Activated naive CD4-positive, alpha-beta T cell treated with anti-CD3 and anti-CD28 coated beads, Interleukin-2, amount 10 ng/mL, durations not matched to agents 7 days and 5 days (primary cell): ENCODE results near the gene LATS1.
A peak's percentile ranks its signal among the peaks of the same experiment; 100 is the strongest.
"Not testable (repeated sequence)": the region's sequence is repeated elsewhere in the genome, so short reads cannot be mapped to it uniquely, and the experiment has no call there.

Experiments
- CTCF ChIA-PET: fragments of 350-600 bp; sonication (Branson Sonifier 250); formaldehyde crosslinking; loops from one replicate; lab custom pipeline; 2021; ENCODE audit warnings: antibody characterized with exemption; lab: Charles Lee
- DNase-seq: peaks from one replicate; pipeline ENCODE4 v3.0.0-alpha.2; 2020
- H3K27ac Mint-ChIP-seq: one replicate; pipeline ENCODE4 v1.8.0; 2021; ENCODE audit warnings: mild to moderate bottlenecking, moderate library complexity, mixed read lengths
- H3K27me3 Mint-ChIP-seq: one replicate; pipeline ENCODE4 v1.8.0; 2021; ENCODE audit warnings: mild to moderate bottlenecking, mixed read lengths
- H3K36me3 Mint-ChIP-seq: one replicate; pipeline ENCODE4 v1.8.0; 2021; ENCODE audit warnings: mixed read lengths
- H3K4me1 Mint-ChIP-seq: one replicate; pipeline ENCODE4 v1.8.0; 2021; ENCODE audit warnings: mixed read lengths
- H3K4me3 Mint-ChIP-seq: one replicate; pipeline ENCODE4 v1.8.0; 2021; ENCODE audit warnings: mild to moderate bottlenecking, moderate library complexity, mixed read lengths
- H3K9me3 Mint-ChIP-seq: one replicate; pipeline ENCODE4 v1.8.0; 2021; ENCODE audit warnings: mixed read lengths

LATS1 gene

DNA sequence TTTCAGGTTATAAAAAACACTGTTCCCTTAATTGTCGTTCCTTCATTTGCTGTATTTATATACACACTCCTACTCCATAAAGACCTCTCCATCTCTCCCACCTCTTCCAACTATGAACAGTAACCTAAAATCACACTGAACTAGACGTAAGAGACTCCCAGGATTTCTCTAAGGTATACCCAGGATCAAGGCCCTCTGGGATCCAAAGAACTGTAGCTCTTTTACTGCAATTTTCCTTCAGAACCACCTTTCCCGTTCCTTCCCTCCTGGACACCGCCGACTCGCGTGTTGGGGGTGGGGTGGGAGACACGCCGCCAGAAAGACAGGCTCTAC, 680 bp downstream of the LATS1 start:
- H3K27me3 Mint-ChIP-seq = peaks cover 4% of the 10 kb centered on the region
- peak overlapping the region; percentile 91 for H3K4me3 Mint-ChIP-seq
- peaks cover 24% of the 10 kb centered on the region for H3K36me3 Mint-ChIP-seq
- H3K4me1 Mint-ChIP-seq = peaks cover 41% of the 10 kb centered on the region
- no peaks in the 10 kb centered on the region for H3K9me3 Mint-ChIP-seq
- CTCF ChIA-PET = interaction anchor here (1.2 to 2.2 kb wide), 3 partner anchors 22 to 152 kb away, joined by 3 to 5 read pairs (median 5); partner anchors contain the start of gene GINM1
- no peak for DNase-seq
- H3K27ac Mint-ChIP-seq = peak overlapping the region; percentile 99

DNA sequence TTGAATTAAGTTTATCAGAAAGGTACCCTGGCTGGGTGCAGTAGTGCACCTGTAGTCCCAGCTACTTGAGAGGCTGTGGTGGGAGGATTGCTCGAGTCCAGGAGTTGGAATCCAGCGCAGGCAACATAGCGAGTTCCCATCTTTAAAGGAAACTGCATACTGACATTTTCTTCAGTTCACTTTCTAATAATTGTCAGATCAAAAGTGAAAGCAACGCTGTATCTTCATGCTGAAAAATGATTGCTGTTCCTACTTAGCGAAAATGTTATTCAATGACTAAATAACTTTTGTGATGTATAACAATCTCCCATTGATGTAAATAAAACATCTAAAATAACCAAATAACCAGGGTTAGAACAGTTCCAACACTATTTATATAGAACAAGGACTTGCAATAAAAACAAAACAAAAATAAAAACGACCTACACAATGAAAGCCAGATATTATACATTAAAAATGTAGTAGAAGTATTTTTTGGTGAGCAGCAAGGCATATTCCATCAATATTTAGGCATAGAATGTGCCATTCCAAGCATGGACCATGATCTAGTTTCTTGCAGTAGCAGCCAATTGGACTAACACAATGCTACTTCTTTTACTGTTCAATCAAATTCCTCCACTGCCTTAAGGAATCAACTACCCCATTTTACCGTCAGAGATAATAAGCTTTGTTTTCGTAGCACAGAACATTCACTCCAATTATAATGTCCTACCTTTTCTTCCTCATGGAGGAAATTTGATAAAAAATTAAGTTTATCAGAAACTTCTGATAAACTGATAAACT, 1.5 kb downstream of the LATS1 start:
- CTCF ChIA-PET = interaction anchor here (0.7 to 1.9 kb wide), 3 partner anchors 21 to 699 kb away, joined by 3 to 5 read pairs (median 4); no protein-coding TSS in a partner anchor
- peaks cover 45% of the 10 kb centered on the region for H3K4me1 Mint-ChIP-seq

GRCh38 chr6:149714442-149714841, 3.5 kb downstream of the LATS1 start:
- Mint-ChIP-seq H3K4me1 (peaks cover 55% of the 10 kb centered on the region), H3K27ac (no peak overlapping the region), H3K27me3 (peaks cover 4% of the 10 kb centered on the region), H3K9me3 (no peaks in the 10 kb centered on the region), H3K4me3 (no peak overlapping the region), H3K36me3 (peaks cover 29% of the 10 kb centered on the region)
- DNase-seq = no peak
- CTCF ChIA-PET = interaction anchor here (1.0 kb wide), 1 partner anchor 153 kb away, joined by 3 read pairs; no protein-coding TSS in a partner anchor

More for the DNA sequence above, 1.5 kb downstream of the LATS1 start:
- peak overlapping the region; percentile 99 for H3K27ac Mint-ChIP-seq
- peaks cover 4% of the 10 kb centered on the region for H3K27me3 Mint-ChIP-seq
- H3K4me3 Mint-ChIP-seq = peak overlapping the region; percentile 91
- peaks cover 26% of the 10 kb centered on the region for H3K36me3 Mint-ChIP-seq
- peak; percentile 28 for DNase-seq
- H3K9me3 Mint-ChIP-seq = no peaks in the 10 kb centered on the region

DNA sequence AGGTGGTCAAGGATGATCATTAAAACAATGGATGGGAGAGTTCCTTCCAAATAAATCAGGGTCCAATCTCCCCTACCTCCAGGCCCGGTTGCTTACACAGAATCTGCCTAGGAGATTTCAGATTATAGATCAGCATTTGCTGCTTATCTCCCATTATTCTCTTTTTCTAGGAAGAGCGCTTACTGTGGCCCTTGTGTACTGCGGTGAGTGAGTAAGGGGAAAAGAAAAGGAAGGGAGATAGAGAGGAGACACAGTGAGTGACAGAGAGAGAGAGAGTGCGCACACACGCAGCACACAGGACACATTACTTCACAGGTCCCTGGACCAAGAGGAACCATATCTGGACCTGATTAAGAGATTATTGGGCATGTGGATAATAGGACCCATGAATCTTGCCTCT, 6.2 kb downstream of the LATS1 start:
- no peaks in the 10 kb centered on the region for H3K9me3 Mint-ChIP-seq
- H3K27me3 Mint-ChIP-seq = no peaks in the 10 kb centered on the region
- DNase-seq = no peak
- peaks cover 52% of the 10 kb centered on the region for H3K4me1 Mint-ChIP-seq
- H3K27ac Mint-ChIP-seq = no peak overlapping the region
- CTCF ChIA-PET = no interaction called here
- peaks cover 23% of the 10 kb centered on the region for H3K36me3 Mint-ChIP-seq
- H3K4me3 Mint-ChIP-seq = no peak overlapping the region

- Mint-ChIP-seq H3K27me3 (no peaks in the 10 kb centered on the region), H3K27ac (no peak overlapping the region), H3K4me1 (peaks cover 27% of the 10 kb centered on the region), H3K4me3 (no peak overlapping the region), H3K9me3 (no peaks in the 10 kb centered on the region), H3K36me3 (peaks cover 17% of the 10 kb centered on the region)
- CTCF ChIA-PET = interaction anchor here (0.6 kb wide), 1 partner anchor 38 kb away, joined by 3 read pairs; no protein-coding TSS in a partner anchor
- no peak for DNase-seq
Observed at GRCh38 chr6:149701714-149702113, 16.2 kb downstream of the LATS1 start.

DNA sequence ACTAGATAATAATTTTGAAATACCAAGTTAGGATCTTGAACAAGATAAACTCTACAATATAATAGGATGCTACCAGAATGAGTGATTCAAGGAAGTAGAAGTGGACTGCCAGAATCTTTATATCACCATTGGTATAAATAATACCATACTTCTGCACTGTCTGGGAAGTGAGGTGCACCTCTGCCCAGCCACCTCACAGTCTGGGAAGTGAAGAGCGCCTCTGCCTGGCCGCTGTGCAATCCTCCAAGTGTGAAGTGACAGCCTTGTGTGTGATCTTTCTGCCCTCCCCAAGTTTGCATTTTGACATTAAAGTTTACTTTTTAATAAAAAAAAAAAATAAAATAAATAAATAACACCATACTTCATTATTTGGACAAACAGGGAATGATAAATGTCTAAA, 18.8 kb downstream of the LATS1 start:
- Mint-ChIP-seq H3K27ac (no peak overlapping the region), H3K4me3 (no peak overlapping the region), H3K36me3 (peaks cover 19% of the 10 kb centered on the region), H3K4me1 (peaks cover 19% of the 10 kb centered on the region), H3K27me3 (no peaks in the 10 kb centered on the region), H3K9me3 (no peaks in the 10 kb centered on the region)
- CTCF ChIA-PET = no interaction called here
- DNase-seq = no peak

- Mint-ChIP-seq H3K4me3 (no peak overlapping the region), H3K9me3 (no peaks in the 10 kb centered on the region), H3K36me3 (peaks cover 22% of the 10 kb centered on the region), H3K27ac (no peak overlapping the region), H3K27me3 (no peaks in the 10 kb centered on the region), H3K4me1 (peaks cover 17% of the 10 kb centered on the region)
- CTCF ChIA-PET = no interaction called here
- no peak for DNase-seq
Observed at GRCh38 chr6:149698175-149698574, 19.7 kb downstream of the LATS1 start.

GRCh38 chr6:149696901-149697300, 21.0 kb downstream of the LATS1 start:
- CTCF ChIA-PET = no interaction called here
- Mint-ChIP-seq H3K9me3 (no peaks in the 10 kb centered on the region), H3K36me3 (peaks cover 28% of the 10 kb centered on the region), H3K4me3 (no peak overlapping the region), H3K27me3 (no peaks in the 10 kb centered on the region), H3K27ac (peak overlapping the region; percentile 37), H3K4me1 (peaks cover 17% of the 10 kb centered on the region)
- DNase-seq = no peak

- CTCF ChIA-PET = interaction anchor here (1.1 to 1.2 kb wide), 2 partner anchors 10 to 22 kb away, joined by 4 to 5 read pairs; no protein-coding TSS in a partner anchor
- peak overlapping the region; percentile 19 for H3K27ac Mint-ChIP-seq
- DNase-seq = no peak
- H3K9me3 Mint-ChIP-seq = no peaks in the 10 kb centered on the region
- H3K36me3 Mint-ChIP-seq = peaks cover 36% of the 10 kb centered on the region
- no peaks in the 10 kb centered on the region for H3K27me3 Mint-ChIP-seq
- H3K4me1 Mint-ChIP-seq = peaks cover 15% of the 10 kb centered on the region
- H3K4me3 Mint-ChIP-seq = no peak overlapping the region
Observed at GRCh38 chr6:149694921-149695320, 23.0 kb downstream of the LATS1 start.

GRCh38 chr6:149691201-149691600, 26.7 kb downstream of the LATS1 start:
- no peak overlapping the region for H3K4me3 Mint-ChIP-seq
- no peaks in the 10 kb centered on the region for H3K9me3 Mint-ChIP-seq
- H3K27me3 Mint-ChIP-seq = no peaks in the 10 kb centered on the region
- H3K36me3 Mint-ChIP-seq = peaks cover 44% of the 10 kb centered on the region
- H3K27ac Mint-ChIP-seq = no peak overlapping the region
- CTCF ChIA-PET = no interaction called here
- peaks cover 19% of the 10 kb centered on the region for H3K4me1 Mint-ChIP-seq
- DNase-seq = no peak

GRCh38 chr6:149686230-149686629, 31.7 kb downstream of the LATS1 start:
- DNase-seq = no peak
- Mint-ChIP-seq H3K4me1 (peaks cover 21% of the 10 kb centered on the region), H3K36me3 (peaks cover 40% of the 10 kb centered on the region), H3K9me3 (no peaks in the 10 kb centered on the region), H3K4me3 (no peak overlapping the region), H3K27ac (peak overlapping the region; percentile 0), H3K27me3 (no peaks in the 10 kb centered on the region)
- CTCF ChIA-PET = interaction anchor here (1.7 kb wide), 1 partner anchor 37 kb away, joined by 4 read pairs; no protein-coding TSS in a partner anchor

DNA sequence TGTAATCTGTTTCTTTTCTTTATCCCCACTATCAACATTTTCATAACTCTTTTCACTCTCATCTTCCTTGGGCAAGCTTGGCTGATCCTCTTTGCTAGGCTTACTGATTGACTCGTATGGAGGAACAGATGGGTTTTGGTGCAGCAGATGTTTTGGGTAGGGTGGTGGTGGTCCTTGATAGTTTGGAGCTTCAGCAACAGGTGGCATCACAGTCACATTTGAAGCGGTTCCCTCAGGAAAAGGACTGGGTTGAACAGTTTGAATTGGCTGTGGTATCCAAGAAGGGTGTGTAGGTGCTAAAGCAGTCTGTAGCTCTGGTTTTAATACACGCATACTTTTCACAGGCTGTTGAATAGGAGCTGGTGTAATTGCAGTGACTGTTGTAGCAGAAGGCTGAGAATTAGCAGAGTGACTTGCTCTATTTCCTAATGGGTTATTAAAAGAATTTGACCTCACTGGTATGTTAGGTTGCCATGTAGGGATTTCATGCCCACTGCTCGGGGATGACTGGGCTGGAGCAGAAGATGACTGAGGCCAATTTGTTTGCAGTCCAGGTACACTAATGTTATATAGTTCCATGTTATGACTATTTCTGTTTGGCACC, 34.5 kb downstream of the LATS1 start:
- H3K4me1 Mint-ChIP-seq = peaks cover 19% of the 10 kb centered on the region

GRCh38 chr6:149681845-149682244, 36.1 kb downstream of the LATS1 start:
- H3K4me1 Mint-ChIP-seq = peaks cover 12% of the 10 kb centered on the region
- H3K27me3 Mint-ChIP-seq, DNase-seq, H3K4me3 Mint-ChIP-seq, CTCF ChIA-PET, H3K9me3 Mint-ChIP-seq, H3K27ac Mint-ChIP-seq: not testable (repeated sequence)
- peaks cover 48% of the 10 kb centered on the region for H3K36me3 Mint-ChIP-seq

More for the DNA sequence above, 34.5 kb downstream of the LATS1 start:
- CTCF ChIA-PET = no interaction called here
- Mint-ChIP-seq H3K27me3 (no peaks in the 10 kb centered on the region), H3K9me3 (no peaks in the 10 kb centered on the region), H3K4me3 (no peak overlapping the region), H3K36me3 (peaks cover 41% of the 10 kb centered on the region), H3K27ac (no peak overlapping the region)
- DNase-seq = no peak

DNA sequence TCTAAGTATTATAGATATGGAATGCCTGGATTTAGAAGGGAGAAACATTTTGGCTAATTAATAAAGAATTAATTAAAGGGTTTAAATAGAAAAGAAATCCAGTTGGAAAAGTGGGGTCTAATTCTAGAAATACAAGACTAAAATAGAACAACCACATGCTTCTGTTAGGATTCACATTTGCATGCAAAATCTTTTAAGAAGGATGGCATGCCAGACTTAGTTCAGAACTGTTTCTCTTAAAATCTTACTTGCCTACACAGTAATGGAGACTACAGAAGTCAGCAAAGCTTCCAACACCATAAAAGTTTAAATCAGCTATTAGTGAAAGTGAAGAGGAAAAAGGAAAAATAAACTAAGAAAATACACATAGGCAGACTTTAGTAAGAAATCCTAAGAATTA, 36.7 kb downstream of the LATS1 start:
- Mint-ChIP-seq H3K36me3 (peaks cover 44% of the 10 kb centered on the region), H3K9me3 (no peaks in the 10 kb centered on the region), H3K27me3 (no peaks in the 10 kb centered on the region), H3K4me3 (no peak overlapping the region), H3K27ac (no peak overlapping the region), H3K4me1 (peaks cover 5% of the 10 kb centered on the region)
- DNase-seq = no peak
- CTCF ChIA-PET = no interaction called here
